CD14-positive monocyte (primary cell): ENCODE results near the gene ABCC4. TPM values are rescaled to one million over a fixed set of nuclear protein-coding genes. Genes with fewer than 3 reads are reported as not detected.

ENCODE experiments used
- DNase-seq, 3 donors: peaks; one replicate each; pipeline ENCODE4 v3.0.0-alpha.2; 2011 to 2022
- H2AFZ ChIP-seq: 2 replicates; pipeline ENCODE4 v1.6.0; 2012; ENCODE audit warnings: mild to moderate bottlenecking, low read depth, low read length, inconsistent platforms; ENCODE audit not compliant: insufficient read depth, poor library complexity, severe bottlenecking
- H3K27ac ChIP-seq, 2 donors: 1 replicate in 1 of 2; 2 replicates in 1 of 2; pipeline ENCODE4 v1.5.1; 2012 to 2013; ENCODE audit warnings: low read length in 2 of 2, control low read depth in 1 of 2, inconsistent platforms in 1 of 2, low read depth in 1 of 2, mild to moderate bottlenecking in 1 of 2
- H3K27me3 ChIP-seq, 2 donors: one replicate each; pipeline versions ENCODE4 v1.6.0 to v1.6.1; 2011 to 2013; ENCODE audit warnings: low read length in 2 of 2; ENCODE audit not compliant: control insufficient read depth in 2 of 2, insufficient read depth in 2 of 2
- H3K36me3 ChIP-seq, 2 donors: replicated peaks in 1 of 2; 1 replicate in 1 of 2; 2 replicates in 1 of 2; pipeline versions ENCODE4 v1.5.1 to v1.6.1; 2012 to 2013; ENCODE audit warnings: low read length in 2 of 2, control low read depth in 1 of 2, inconsistent platforms in 1 of 2, mild to moderate bottlenecking in 1 of 2; ENCODE audit not compliant: insufficient read depth in 2 of 2, control insufficient read depth in 1 of 2
- H3K4me1 ChIP-seq, 2 donors: 1 replicate in 1 of 2; 2 replicates in 1 of 2; pipeline versions ENCODE4 v1.5.1 to v1.6.1; 2012 to 2013; ENCODE audit warnings: low read length in 2 of 2, control low read depth in 1 of 2, inconsistent platforms in 1 of 2, mild to moderate bottlenecking in 1 of 2, moderate library complexity in 1 of 2; ENCODE audit not compliant: insufficient read depth in 2 of 2, control insufficient read depth in 1 of 2
- H3K4me2 ChIP-seq: replicated peaks from 2 replicates; pipeline ENCODE3; 2012; ENCODE audit warnings: low read length, moderate library complexity, mild to moderate bottlenecking; ENCODE audit not compliant: poor library complexity, severe bottlenecking; ENCODE audit errors: extremely low read depth
- H3K4me3 ChIP-seq, 3 experiments: fragments of 200-600 bp in 1 of 3; sonication (generic) in 1 of 3; replicated peaks in 1 of 3; 1 replicate in 2 of 3; 2 replicates in 1 of 3; pipeline ENCODE4 v1.5.1; 2011 to 2013; ENCODE audit warnings: low read length in 3 of 3, mild to moderate bottlenecking in 3 of 3, control low read depth in 2 of 3, low read depth in 2 of 3, inconsistent platforms in 1 of 3, moderate library complexity in 1 of 3
- H3K79me2 ChIP-seq: 2 replicates; pipeline ENCODE4 v1.6.0; 2012; ENCODE audit warnings: mild to moderate bottlenecking, control low read depth, inconsistent platforms, low read length, moderate library complexity; ENCODE audit not compliant: insufficient read depth
- H3K9ac ChIP-seq: 2 replicates; pipeline ENCODE4 v1.6.0; 2017; ENCODE audit warnings: low read length, mild to moderate bottlenecking; ENCODE audit not compliant: insufficient read depth, poor library complexity, severe bottlenecking
- H3K9me3 ChIP-seq, 2 donors: replicated peaks in 1 of 2; 1 replicate in 1 of 2; 2 replicates in 1 of 2; pipeline versions ENCODE4 v1.5.1 to v1.6.1; 2012 to 2013; ENCODE audit warnings: low read length in 2 of 2, control low read depth in 1 of 2; ENCODE audit not compliant: control insufficient read depth in 1 of 2, insufficient read depth in 1 of 2
- H4K20me1 ChIP-seq: 2 replicates; pipeline ENCODE4 v1.6.0; 2012; ENCODE audit warnings: mild to moderate bottlenecking, low read length, control low read depth, moderate library complexity; ENCODE audit not compliant: insufficient read depth
- H3K27ac Mint-ChIP-seq, 7 donors: one replicate each; pipeline ENCODE4 v1.8.0; 2020; ENCODE audit warnings: mild to moderate bottlenecking in 7 of 7, mixed read lengths in 7 of 7, moderate library complexity in 6 of 7, inconsistent platforms in 2 of 7
- H3K27me3 Mint-ChIP-seq, 3 donors: one replicate each; pipeline ENCODE4 v1.8.0; 2021 to 2022; ENCODE audit warnings: low read depth in 3 of 3, mild to moderate bottlenecking in 3 of 3, mixed read lengths in 3 of 3, moderate library complexity in 3 of 3, inconsistent platforms in 1 of 3
- H3K36me3 Mint-ChIP-seq, 2 donors: one replicate each; pipeline ENCODE4 v1.8.0; 2020; ENCODE audit warnings: mixed read lengths in 2 of 2, inconsistent platforms in 1 of 2, mild to moderate bottlenecking in 1 of 2
- H3K4me1 Mint-ChIP-seq: one replicate; pipeline ENCODE4 v1.8.0; 2020; ENCODE audit warnings: mild to moderate bottlenecking, mixed read lengths
- H3K4me3 Mint-ChIP-seq, 2 donors: one replicate each; pipeline ENCODE4 v1.8.0; 2020; ENCODE audit warnings: mild to moderate bottlenecking in 2 of 2, mixed read lengths in 2 of 2, moderate library complexity in 1 of 2
- H3K9me3 Mint-ChIP-seq, 7 donors: one replicate each; pipeline ENCODE4 v1.8.0; 2020 to 2022; ENCODE audit warnings: mixed read lengths in 7 of 7, mild to moderate bottlenecking in 6 of 7, moderate library complexity in 6 of 7, inconsistent platforms in 2 of 7
- CTCF ChIP-seq: fragments of 200-600 bp; IDR thresholded peaks from one replicate; pipeline ENCODE4 v1.8.0; 2022; ENCODE audit warnings: antibody characterized with exemption, mild to moderate bottlenecking
- WGBS: methylation state at CpG from one replicate; pipeline ENCODE4 v1.1.5; 2013; ENCODE audit warnings: missing lambda C conversion rate; ENCODE audit not compliant: insufficient coverage; 5-methylcytosine and 5-hydroxymethylcytosine counted together
- intact Hi-C, 2 donors: fragments of 100-400 bp; cut with micrococcal nuclease; formaldehyde crosslinking; loops; one replicate each; pipeline versions ENCODE4 v1.15.0 to v1.15.1; 2023
- polyA plus RNA-seq, 3 donors: library from polyadenylated mRNA; depleted of rRNA in 1 of 3; unstranded in 2 of 3; stranded (reverse) in 1 of 3; fragments of 300-500 nt in 2 of 3; fragments of >200 nt in 1 of 3; fragmentation: Illumina TruSeq in 2 of 3; gene quantifications; 1 replicate in 2 of 3; 2 replicates in 1 of 3; pipeline ENCODE4 v1.2.3, GENCODE V29; 2012 to 2021

ABCC4 gene
- polyA plus RNA-seq, 3 donors: 0.96 to 2.5 (median 1.7) TPM

- peaks cover 0 to 2% (median under 1%) of the 10 kb centered on the region in 3 donors for H3K27me3 Mint-ChIP-seq
- peaks cover 9% of the 10 kb centered on the region for H3K4me1 Mint-ChIP-seq
- H3K4me3 ChIP-seq: no peak overlapping the region
- DNase-seq: no peak
- H3K79me2 ChIP-seq: no peaks in the 10 kb centered on the region
- H3K9me3 Mint-ChIP-seq: peaks cover 0 to 2% (median 0%) of the 10 kb centered on the region in 7 donors
- H3K27ac Mint-ChIP-seq: no peak overlapping the region
- H3K27me3 ChIP-seq: no peaks in the 10 kb centered on the region
- no peak for TF ChIP-seq CTCF
- 65% methylated on average over 2 of the region's 5 CpGs for WGBS
- no peak overlapping the region for H2AFZ ChIP-seq
- H3K36me3 Mint-ChIP-seq: no peaks in the 10 kb centered on the region
- no peak overlapping the region for H3K4me3 Mint-ChIP-seq
- H3K9ac ChIP-seq: no peak overlapping the region
- H3K4me1 ChIP-seq: peaks cover 7% of the 10 kb centered on the region in 2 donors
- H3K27ac ChIP-seq: no peak overlapping the region
- intact Hi-C loops: no loop called here
- no peaks in the 10 kb centered on the region for H3K9me3 ChIP-seq
- H4K20me1 ChIP-seq: no peaks in the 10 kb centered on the region
- H3K36me3 ChIP-seq: no peaks in the 10 kb centered on the region
- no peak overlapping the region for H3K4me2 ChIP-seq
These were observed 40.2 kb upstream of the ABCC4 start for GRCh38 chr13:95341441-95341840.

GRCh38 chr13:95338905-95339304 lies 37.7 kb upstream of the ABCC4 start:
- Mint-ChIP-seq H3K4me1 (peaks cover 9% of the 10 kb centered on the region), H3K27me3 (peaks cover 0 to 2% (median 0%) of the 10 kb centered on the region in 3 donors), H3K36me3 (no peaks in the 10 kb centered on the region), H3K4me3 (no peak overlapping the region), H3K9me3 (peaks cover 0 to 2% (median 0%) of the 10 kb centered on the region in 7 donors), H3K27ac (no peak overlapping the region)
- no peak for DNase-seq
- no peaks in the 10 kb centered on the region for H3K9me3 ChIP-seq
- no peaks in the 10 kb centered on the region for H3K27me3 ChIP-seq
- no peaks in the 10 kb centered on the region for H4K20me1 ChIP-seq
- no peaks in the 10 kb centered on the region for H3K79me2 ChIP-seq
- no peak overlapping the region for H2AFZ ChIP-seq
- 80% methylated on average over 1 of the region's 3 CpGs for WGBS
- no peaks in the 10 kb centered on the region for H3K36me3 ChIP-seq
- H3K4me1 ChIP-seq: peaks cover 7% of the 10 kb centered on the region in 2 donors
- H3K9ac ChIP-seq: no peak overlapping the region
- intact Hi-C loops: no loop called here
- no peak overlapping the region for H3K4me2 ChIP-seq
- TF ChIP-seq CTCF: no peak
- H3K4me3 ChIP-seq: no peak overlapping the region
- H3K27ac ChIP-seq: no peak overlapping the region
